Measurements from ENCODE around the gene CORIN.

Gene CORIN

DNA sequence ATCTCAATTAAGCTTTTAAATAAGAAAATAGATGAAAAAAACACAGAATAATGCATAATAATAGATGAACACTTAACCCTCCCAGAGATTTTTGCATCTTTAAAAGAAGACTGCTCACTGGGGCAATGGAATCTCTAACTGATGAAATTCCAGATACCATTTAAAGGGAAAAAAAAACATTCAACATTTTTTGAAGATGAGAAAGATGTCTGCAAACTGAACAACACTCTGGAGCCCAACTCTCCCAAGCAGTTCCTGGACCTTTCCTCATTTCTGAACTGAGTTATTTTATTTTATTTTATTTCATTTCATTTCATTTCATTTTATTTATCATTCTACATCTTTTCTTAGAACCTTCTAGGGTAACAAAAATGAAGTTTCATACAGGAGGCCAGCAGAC, 90.7 kb downstream of the CORIN start:
- H3K27ac ChIP-seq (ENCODE audit: low read length): no peak overlapping the region
- no peaks in the 10 kb centered on the region for H3K4me1 ChIP-seq (ENCODE audit: control insufficient read depth, insufficient read depth, low read length)
- H3K36me3 ChIP-seq (ENCODE audit: control insufficient read depth in 2 of 2, insufficient read depth in 2 of 2, low read length in 2 of 2): no peaks in the 10 kb centered on the region
- H3K27me3 ChIP-seq (ENCODE audit: control insufficient read depth in 1 of 2, insufficient read depth in 2 of 2, low read length in 2 of 2): no peaks in the 10 kb centered on the region
- H3K9me3 ChIP-seq (ENCODE audit: control insufficient read depth in 2 of 2, low read length in 2 of 2): no peaks in the 10 kb centered on the region
- no peak overlapping the region for H3K9ac ChIP-seq (ENCODE audit: low read length in 2 of 2)
- no peak overlapping the region for H3K4me3 ChIP-seq (ENCODE audit: low read length in 2 of 2)

DNA sequence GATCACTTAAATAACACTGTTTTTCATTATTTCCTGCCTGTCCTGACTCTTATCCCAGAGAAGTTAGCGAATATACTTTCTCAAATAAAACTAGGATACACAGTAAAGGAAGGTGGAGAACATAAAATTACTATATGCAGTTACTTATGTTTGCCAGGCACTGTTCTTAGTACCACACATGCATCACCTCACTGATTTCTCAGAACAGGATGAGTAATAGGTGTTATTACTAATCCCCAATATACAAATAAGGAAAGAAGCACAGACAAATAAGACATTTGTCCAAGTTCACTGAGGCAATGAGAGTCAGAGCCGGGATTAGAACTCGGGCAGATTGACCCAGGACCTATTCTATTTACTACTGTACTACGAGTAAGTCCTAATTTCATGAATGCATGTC, 91.7 kb downstream of the CORIN start:
- H3K27ac ChIP-seq (ENCODE audit: low read length): no peak overlapping the region
- H3K4me1 ChIP-seq (ENCODE audit: control insufficient read depth, insufficient read depth, low read length): no peaks in the 10 kb centered on the region
- H3K27me3 ChIP-seq (ENCODE audit: control insufficient read depth in 1 of 2, insufficient read depth in 2 of 2, low read length in 2 of 2): no peaks in the 10 kb centered on the region
- H3K9ac ChIP-seq (ENCODE audit: low read length in 2 of 2): no peak overlapping the region
- H3K4me3 ChIP-seq (ENCODE audit: low read length in 2 of 2): no peak overlapping the region
- no peaks in the 10 kb centered on the region for H3K9me3 ChIP-seq (ENCODE audit: control insufficient read depth in 2 of 2, low read length in 2 of 2)
- no peaks in the 10 kb centered on the region for H3K36me3 ChIP-seq (ENCODE audit: control insufficient read depth in 2 of 2, insufficient read depth in 2 of 2, low read length in 2 of 2)

DNA sequence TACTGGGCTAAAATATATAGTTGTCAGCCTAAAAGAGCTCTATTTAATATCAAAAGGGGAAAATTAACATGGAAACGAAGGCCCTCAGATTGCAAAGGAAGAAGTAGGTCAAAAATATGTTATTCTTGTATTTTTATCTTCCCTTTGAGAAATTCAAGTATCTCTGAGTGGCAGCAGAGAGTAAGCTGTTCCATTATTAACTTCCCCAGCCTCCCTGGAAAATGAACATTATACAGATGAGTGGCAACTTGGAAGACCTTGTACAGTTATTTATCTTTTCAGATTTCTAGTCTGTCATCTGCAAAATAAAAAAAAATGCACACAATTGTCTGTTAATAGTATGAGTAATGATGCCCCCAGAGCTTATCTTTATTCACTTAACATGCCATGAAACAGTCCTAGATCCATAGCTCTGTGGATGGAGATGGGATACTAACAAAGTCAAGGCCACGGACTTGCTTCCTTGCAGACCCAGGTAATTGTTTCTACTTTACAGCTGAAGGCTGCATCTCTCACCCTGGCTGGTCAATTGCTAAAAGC, 93.0 kb downstream of the CORIN start:
- H3K4me1 ChIP-seq (ENCODE audit: control insufficient read depth, insufficient read depth, low read length): no peaks in the 10 kb centered on the region
- H3K36me3 ChIP-seq (ENCODE audit: control insufficient read depth in 2 of 2, insufficient read depth in 2 of 2, low read length in 2 of 2): no peaks in the 10 kb centered on the region
- no peaks in the 10 kb centered on the region for H3K27me3 ChIP-seq (ENCODE audit: control insufficient read depth in 1 of 2, insufficient read depth in 2 of 2, low read length in 2 of 2)
- no peak overlapping the region for H3K9ac ChIP-seq (ENCODE audit: low read length in 2 of 2)
- no peak overlapping the region for H3K4me3 ChIP-seq (ENCODE audit: low read length in 2 of 2)
- H3K9me3 ChIP-seq (ENCODE audit: control insufficient read depth in 2 of 2, low read length in 2 of 2): no peaks in the 10 kb centered on the region
- H3K27ac ChIP-seq (ENCODE audit: low read length): no peak overlapping the region

DNA sequence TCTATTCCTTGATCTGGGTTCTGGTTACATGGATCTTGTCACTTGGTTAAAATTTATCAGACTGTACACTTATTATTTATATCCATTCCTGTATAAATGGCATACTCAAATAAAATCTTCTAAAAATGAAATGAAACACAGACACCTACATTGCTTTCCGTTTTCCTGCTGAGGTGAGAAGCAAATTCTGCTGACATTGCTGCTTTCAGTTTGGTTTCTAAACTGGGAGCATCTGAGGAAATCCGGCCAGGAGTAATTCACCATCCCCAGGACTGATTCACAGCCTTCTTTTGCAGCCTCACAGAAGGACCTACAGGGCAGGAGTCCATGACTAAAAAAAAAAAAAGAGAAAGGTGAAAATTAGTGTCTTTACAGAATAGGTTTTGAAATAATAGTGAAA, 93.6 kb downstream of the CORIN start:
- Histone ChIP-seq H3K27ac (ENCODE audit: low read length) (no peak overlapping the region), H3K36me3 (ENCODE audit: control insufficient read depth in 2 of 2, insufficient read depth in 2 of 2, low read length in 2 of 2) (no peaks in the 10 kb centered on the region), H3K27me3 (ENCODE audit: control insufficient read depth in 1 of 2, insufficient read depth in 2 of 2, low read length in 2 of 2) (no peaks in the 10 kb centered on the region), H3K4me3 (ENCODE audit: low read length in 2 of 2) (no peak overlapping the region), H3K4me1 (ENCODE audit: control insufficient read depth, insufficient read depth, low read length) (no peaks in the 10 kb centered on the region), H3K9me3 (ENCODE audit: control insufficient read depth in 2 of 2, low read length in 2 of 2) (no peaks in the 10 kb centered on the region), H3K9ac (ENCODE audit: low read length in 2 of 2) (no peak overlapping the region)

DNA sequence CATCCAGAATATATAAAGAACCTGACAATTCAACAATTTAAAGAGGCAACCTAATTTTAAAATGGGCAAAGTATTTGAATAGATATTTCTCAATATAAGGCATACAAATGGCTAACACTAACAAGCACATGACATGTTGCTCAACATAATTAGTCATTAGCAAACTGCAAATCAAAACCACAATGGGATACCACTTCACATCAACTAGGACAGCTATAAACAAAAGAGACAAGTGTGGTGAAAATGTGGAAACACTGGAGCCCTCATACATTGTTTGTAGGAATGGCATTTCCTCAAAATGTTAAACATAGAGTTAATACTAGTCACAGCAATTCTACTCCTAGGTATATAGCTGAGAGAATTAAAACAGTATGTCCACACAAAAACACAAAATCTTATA, 96.7 kb downstream of the CORIN start:
- H3K27me3 ChIP-seq (ENCODE audit: control insufficient read depth in 1 of 2, insufficient read depth in 2 of 2, low read length in 2 of 2): no peaks in the 10 kb centered on the region

DNA sequence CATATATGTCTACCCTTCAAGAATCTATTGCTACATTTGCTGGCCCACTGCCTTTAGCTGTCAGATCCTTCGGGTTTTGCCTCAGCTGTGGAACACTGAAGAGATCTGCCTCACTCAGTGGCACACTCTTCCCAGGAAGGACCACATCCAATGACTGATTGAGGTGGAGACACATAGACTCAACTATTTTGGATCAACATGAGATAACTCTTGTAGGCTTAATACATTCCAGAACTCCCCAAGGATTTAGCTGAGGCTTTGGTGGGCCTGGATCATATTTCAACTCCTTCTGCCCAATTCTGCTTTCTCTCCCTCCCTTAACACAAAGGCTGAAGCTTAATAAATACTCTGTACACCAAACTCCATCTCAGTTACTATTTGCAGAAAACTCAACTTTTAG, 100.5 kb downstream of the CORIN start:
- Histone ChIP-seq H3K9ac (ENCODE audit: low read length in 2 of 2) (no peak overlapping the region), H3K27ac (ENCODE audit: low read length) (no peak overlapping the region), H3K27me3 (ENCODE audit: control insufficient read depth in 1 of 2, insufficient read depth in 2 of 2, low read length in 2 of 2) (no peaks in the 10 kb centered on the region), H3K4me3 (ENCODE audit: low read length in 2 of 2) (no peak overlapping the region), H3K9me3 (ENCODE audit: control insufficient read depth in 2 of 2, low read length in 2 of 2) (peaks cover 0 to 2% of the 10 kb centered on the region in 2 donors), H3K36me3 (ENCODE audit: control insufficient read depth in 2 of 2, insufficient read depth in 2 of 2, low read length in 2 of 2) (no peaks in the 10 kb centered on the region), H3K4me1 (ENCODE audit: control insufficient read depth, insufficient read depth, low read length) (no peaks in the 10 kb centered on the region)

More for the DNA sequence above, 96.7 kb downstream of the CORIN start:
- no peak overlapping the region for H3K9ac ChIP-seq (ENCODE audit: low read length in 2 of 2)
- no peak overlapping the region for H3K27ac ChIP-seq (ENCODE audit: low read length)
- no peaks in the 10 kb centered on the region for H3K4me1 ChIP-seq (ENCODE audit: control insufficient read depth, insufficient read depth, low read length)
- H3K9me3 ChIP-seq (ENCODE audit: control insufficient read depth in 2 of 2, low read length in 2 of 2): peaks cover 0 to 2% of the 10 kb centered on the region in 2 donors
- H3K4me3 ChIP-seq (ENCODE audit: low read length in 2 of 2): no peak overlapping the region
- no peaks in the 10 kb centered on the region for H3K36me3 ChIP-seq (ENCODE audit: control insufficient read depth in 2 of 2, insufficient read depth in 2 of 2, low read length in 2 of 2)

DNA sequence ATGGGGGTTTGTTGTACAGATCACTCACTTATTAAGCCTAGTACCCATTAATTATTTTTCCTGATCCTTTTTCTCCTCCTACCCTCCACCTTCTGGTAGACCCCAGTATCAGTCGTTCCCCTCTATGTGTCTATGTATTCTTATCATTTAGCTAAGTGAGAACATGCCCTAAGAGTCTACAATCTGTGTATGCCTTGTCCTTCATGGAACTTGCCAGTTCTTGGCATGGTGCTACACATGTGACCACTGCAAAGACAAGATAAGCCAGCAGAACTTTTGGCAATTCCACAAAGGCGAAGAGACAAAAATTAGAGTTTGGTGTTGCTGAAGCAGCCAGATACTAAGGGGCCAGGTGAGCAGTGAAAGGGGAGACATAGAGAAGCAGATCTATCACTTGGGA, 101.3 kb downstream of the CORIN start:
- no peaks in the 10 kb centered on the region for H3K4me1 ChIP-seq (ENCODE audit: control insufficient read depth, insufficient read depth, low read length)
- H3K27me3 ChIP-seq (ENCODE audit: control insufficient read depth in 1 of 2, insufficient read depth in 2 of 2, low read length in 2 of 2): no peaks in the 10 kb centered on the region
- H3K4me3 ChIP-seq (ENCODE audit: low read length in 2 of 2): no peak overlapping the region
- no peak overlapping the region for H3K9ac ChIP-seq (ENCODE audit: low read length in 2 of 2)
- H3K9me3 ChIP-seq (ENCODE audit: control insufficient read depth in 2 of 2, low read length in 2 of 2): peaks cover 0 to 2% of the 10 kb centered on the region in 2 donors
- no peaks in the 10 kb centered on the region for H3K36me3 ChIP-seq (ENCODE audit: control insufficient read depth in 2 of 2, insufficient read depth in 2 of 2, low read length in 2 of 2)
- no peak overlapping the region for H3K27ac ChIP-seq (ENCODE audit: low read length)

DNA sequence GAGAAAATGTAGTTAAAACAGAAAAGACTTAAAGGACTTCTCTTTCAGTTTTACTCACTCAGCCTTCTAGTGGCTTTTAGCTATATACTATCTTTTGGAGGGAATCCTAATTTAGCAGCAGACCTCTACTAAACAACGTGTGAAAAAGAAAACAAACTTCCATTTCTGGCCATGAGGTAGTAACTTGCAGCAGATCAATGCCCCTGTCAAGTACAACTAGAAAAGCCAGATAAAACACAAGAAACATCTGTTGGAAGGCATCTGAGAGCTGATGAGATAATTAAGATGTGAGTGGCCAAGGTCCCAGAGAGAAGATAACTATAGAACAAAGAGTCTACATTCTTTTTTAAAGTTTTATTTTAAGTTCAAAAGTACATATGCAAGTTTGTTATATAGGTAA, 101.7 kb downstream of the CORIN start:
- Histone ChIP-seq H3K9me3 (ENCODE audit: control insufficient read depth in 2 of 2, low read length in 2 of 2) (peaks cover 1 to 2% of the 10 kb centered on the region in 2 donors), H3K36me3 (ENCODE audit: control insufficient read depth in 2 of 2, insufficient read depth in 2 of 2, low read length in 2 of 2) (no peaks in the 10 kb centered on the region), H3K27ac (ENCODE audit: low read length) (no peak overlapping the region), H3K27me3 (ENCODE audit: control insufficient read depth in 1 of 2, insufficient read depth in 2 of 2, low read length in 2 of 2) (no peaks in the 10 kb centered on the region), H3K4me1 (ENCODE audit: control insufficient read depth, insufficient read depth, low read length) (no peaks in the 10 kb centered on the region), H3K9ac (ENCODE audit: low read length in 2 of 2) (no peak overlapping the region), H3K4me3 (ENCODE audit: low read length in 2 of 2) (no peak overlapping the region)

DNA sequence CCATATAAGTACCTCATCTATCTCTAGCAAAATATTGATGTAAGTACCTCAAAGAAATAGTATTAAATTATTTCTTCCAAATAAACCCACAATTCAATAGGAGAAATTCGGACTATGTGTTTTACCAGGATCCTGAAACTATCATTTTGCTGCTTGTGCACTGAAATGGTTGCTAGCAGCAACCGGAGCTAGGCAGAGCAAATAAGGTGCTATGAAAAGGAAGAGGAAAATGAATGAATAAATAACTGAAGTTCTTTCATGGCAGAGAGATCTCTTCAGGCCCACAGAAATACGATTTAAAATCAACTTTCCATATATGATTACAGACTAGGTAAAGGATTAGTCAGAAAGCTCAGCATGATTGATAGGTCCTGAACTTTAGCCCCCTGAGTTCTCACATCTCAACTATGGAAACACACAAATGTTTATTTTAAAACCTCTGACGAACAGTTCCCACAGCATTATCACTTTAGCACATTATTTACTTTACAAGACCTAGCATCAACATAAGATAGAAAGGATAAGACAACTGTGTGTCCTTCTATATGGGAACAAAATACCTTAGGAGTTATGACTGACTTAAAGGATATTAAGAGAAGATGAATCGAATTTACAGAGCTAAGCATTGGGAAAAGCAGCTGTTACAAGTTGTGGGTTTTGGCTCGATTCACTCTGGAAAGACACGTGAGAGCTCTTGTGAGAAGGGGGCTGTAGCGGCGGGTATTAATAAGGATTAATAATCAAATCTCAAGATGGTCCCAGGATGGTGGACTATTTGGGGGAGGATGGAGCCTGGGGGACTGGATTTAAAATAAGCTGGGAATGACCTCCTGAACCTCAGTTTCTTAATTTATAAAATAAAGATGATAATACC, 104.3 kb downstream of the CORIN start:
- Histone ChIP-seq H3K27ac (ENCODE audit: low read length) (no peak overlapping the region), H3K4me3 (ENCODE audit: low read length in 2 of 2) (no peak overlapping the region), H3K9me3 (ENCODE audit: control insufficient read depth in 2 of 2, low read length in 2 of 2) (peaks cover 2% of the 10 kb centered on the region in 2 donors), H3K27me3 (ENCODE audit: control insufficient read depth in 1 of 2, insufficient read depth in 2 of 2, low read length in 2 of 2) (no peaks in the 10 kb centered on the region), H3K4me1 (ENCODE audit: control insufficient read depth, insufficient read depth, low read length) (no peaks in the 10 kb centered on the region), H3K9ac (ENCODE audit: low read length in 2 of 2) (no peak overlapping the region), H3K36me3 (ENCODE audit: control insufficient read depth in 2 of 2, insufficient read depth in 2 of 2, low read length in 2 of 2) (no peaks in the 10 kb centered on the region)

DNA sequence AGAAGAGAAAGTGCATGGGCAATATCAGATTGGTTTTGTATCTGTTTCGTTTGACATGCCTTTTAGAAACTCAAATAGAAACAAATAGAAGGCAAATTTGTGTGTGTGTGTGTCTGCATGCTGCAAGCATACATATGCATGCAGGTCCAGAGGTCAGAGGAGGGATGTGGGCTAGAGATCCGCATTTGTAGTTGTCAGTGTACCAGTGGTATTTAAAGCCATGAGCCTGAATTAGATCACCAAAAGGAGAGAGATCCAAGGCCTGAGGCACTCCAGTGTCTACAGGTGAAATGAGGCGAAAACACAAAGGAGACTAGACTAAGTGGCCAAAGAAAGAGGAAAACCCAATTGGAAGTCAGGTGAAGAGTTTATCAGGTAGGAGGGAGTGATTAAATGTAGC, 106.7 kb downstream of the CORIN start:
- Histone ChIP-seq H3K9ac (ENCODE audit: low read length in 2 of 2) (no peak overlapping the region), H3K4me3 (ENCODE audit: low read length in 2 of 2) (no peak overlapping the region), H3K9me3 (ENCODE audit: control insufficient read depth in 2 of 2, low read length in 2 of 2) (peaks cover 0 to 2% of the 10 kb centered on the region in 2 donors), H3K27me3 (ENCODE audit: control insufficient read depth in 1 of 2, insufficient read depth in 2 of 2, low read length in 2 of 2) (no peaks in the 10 kb centered on the region), H3K4me1 (ENCODE audit: control insufficient read depth, insufficient read depth, low read length) (no peaks in the 10 kb centered on the region), H3K36me3 (ENCODE audit: control insufficient read depth in 2 of 2, insufficient read depth in 2 of 2, low read length in 2 of 2) (no peaks in the 10 kb centered on the region), H3K27ac (ENCODE audit: low read length) (no peak overlapping the region)

DNA sequence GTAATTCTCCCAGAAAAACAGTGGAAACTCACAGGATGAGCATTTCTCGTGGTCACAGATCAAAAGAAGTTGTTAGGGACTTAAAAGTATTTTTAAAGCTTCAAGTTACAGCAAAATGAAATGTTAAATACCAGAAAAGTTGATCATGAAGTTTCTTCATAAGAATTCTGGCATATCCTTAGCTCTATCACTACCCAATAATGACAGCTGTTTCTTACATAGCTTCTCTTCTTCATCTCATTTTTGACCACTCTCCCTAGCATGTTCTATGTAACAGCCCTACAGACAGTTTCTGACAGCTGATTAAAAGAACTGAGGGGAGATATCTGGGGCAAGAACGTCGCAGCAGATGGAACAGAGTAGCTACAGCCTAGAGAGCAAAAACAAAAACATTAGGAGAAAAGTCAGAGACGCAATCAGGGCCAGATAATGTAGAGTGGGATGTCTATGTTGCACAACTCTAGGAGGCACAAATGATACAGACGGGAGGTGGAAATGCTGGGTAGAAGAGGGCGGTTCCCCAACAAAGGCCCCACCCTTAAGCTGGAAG, 108.7 kb downstream of the CORIN start:
- no peaks in the 10 kb centered on the region for H3K36me3 ChIP-seq (ENCODE audit: control insufficient read depth in 2 of 2, insufficient read depth in 2 of 2, low read length in 2 of 2)
- peaks cover 0 to 2% of the 10 kb centered on the region in 2 donors for H3K9me3 ChIP-seq (ENCODE audit: control insufficient read depth in 2 of 2, low read length in 2 of 2)
- H3K27ac ChIP-seq (ENCODE audit: low read length): no peak overlapping the region
- H3K9ac ChIP-seq (ENCODE audit: low read length in 2 of 2): no peak overlapping the region
- no peaks in the 10 kb centered on the region for H3K27me3 ChIP-seq (ENCODE audit: control insufficient read depth in 1 of 2, insufficient read depth in 2 of 2, low read length in 2 of 2)
- H3K4me3 ChIP-seq (ENCODE audit: low read length in 2 of 2): no peak overlapping the region
- no peaks in the 10 kb centered on the region for H3K4me1 ChIP-seq (ENCODE audit: control insufficient read depth, insufficient read depth, low read length)

Measured in stomach smooth muscle (tissue), 2 donors.